ENCODE measurements around the gene FAM131A. TPM values are rescaled to one million over a fixed set of nuclear protein-coding genes. Genes with fewer than 3 reads are reported as not detected.

Gene FAM131A
- total and polyA plus RNA-seq, 9 of the 15 experiments (the other 6 are each of a cell fraction or from before 2014, with no cell fraction given) = 0.48 to 11.1 (median 4.3) TPM

- CTCF ChIA-PET (ENCODE audit: low intra/inter-chr PET ratio) = no interaction called here
- ATAC-seq (peak; percentile 5), DNase-seq (ENCODE audit: extremely low read depth in 1 of 4, low spot score in 3 of 4) (peak in 1 of 4 experiments; percentile 24), FAIRE-seq (no peak)
- no TSS peak for BruUV-seq (replicated peaks)
- H3K9me1 ChIP-seq (ENCODE audit: control insufficient read depth, insufficient read depth, low read length) = peaks cover 11% of the 10 kb centered on the region
- H3K27ac ChIP-seq (ENCODE audit: extremely low read depth, low read depth, low read length) = peak overlapping the region; percentile 83
- no peaks in the 10 kb centered on the region for H3K9me3 ChIP-seq (replicated peaks; ENCODE audit: control insufficient read depth, insufficient read depth, low read depth, low read length)
- H3K27me3 ChIP-seq (ENCODE audit: control insufficient read depth in 2 of 2, insufficient read depth in 2 of 2, low read length in 2 of 2) = no peaks in the 10 kb centered on the region
- no peak overlapping the region for H2AFZ ChIP-seq (ENCODE audit: low read depth, low read length)
- TF ChIP-seq ZNF780A (CRISPR knock-in tag; IDR thresholded peaks at IDR 0.05) (no peak), ZKSCAN1 (IDR thresholded peaks at IDR 0.05; ENCODE audit: low read depth, low read length) (no peak), ATF6 (CRISPR knock-in tag; IDR thresholded peaks at IDR 0.05) (no peak), POU5F1 (IDR thresholded peaks at IDR 0.05; ENCODE audit: borderline replicate concordance, low read depth, low read length, partially characterized antibody) (no peak), CTCF (IDR thresholded peaks at IDR 0.05 in 2 of 3, conservative IDR thresholded peaks at IDR 0.05 in 1 of 3; ENCODE audit: insufficient read depth in 2 of 3, low read depth in 1 of 3, low read length in 3 of 3) (no peak), ZNF197 (CRISPR knock-in tag; IDR thresholded peaks at IDR 0.05; ENCODE audit: low read depth) (peak; percentile 44; the same call in 1 of the 2 replicates), ZNF740 (CRISPR knock-in tag; IDR thresholded peaks at IDR 0.05) (0 out of 2 replicates have a peak, but pooled peaks have one; percentile 2), ZNF740 (tag; IDR thresholded peaks at IDR 0.05) (no peak), CREB5 (CRISPR knock-in tag; IDR thresholded peaks at IDR 0.05) (no peak), RFX5 (IDR thresholded peaks at IDR 0.05; ENCODE audit: low read depth, low read length) (no peak)
- H3K4me3 ChIP-seq = peak overlapping the region; percentile 62; the same call in 1 of the 2 replicates
- peak overlapping the region; percentile 70 to 98; a peak in 2 of 4 replicates for H3K9ac ChIP-seq (ENCODE audit: insufficient read depth in 1 of 2, low read depth in 2 of 2, low read length in 2 of 2)
- peaks cover 16% of the 10 kb centered on the region for H3K79me2 ChIP-seq (ENCODE audit: control insufficient read depth, insufficient read depth, low read length)
- WGBS (ENCODE audit: insufficient coverage, low coverage, missing lambda C conversion rate) = 60% methylated on average over 4 of the region's 4 CpGs
- POLR2A ChIA-PET = interaction anchor here (0.6 to 0.9 kb wide), 4 partner anchors 9 to 24 kb away, joined by 3 to 5 read pairs (median 3); no protein-coding TSS in a partner anchor
- in situ Hi-C loops (cut with MboI) (no loop called here), intact Hi-C loops (cut with micrococcal nuclease) (no loop called here)
- peaks cover 52% of the 10 kb centered on the region for H3K36me3 ChIP-seq (ENCODE audit: control insufficient read depth, insufficient read depth, low read length)
- peaks cover 51 to 62% of the 10 kb centered on the region in 2 experiments for H3K4me1 ChIP-seq (replicated peaks in 1 of 2; ENCODE audit: control insufficient read depth in 2 of 2, insufficient read depth in 2 of 2, low read length in 2 of 2)
- H3K4me2 ChIP-seq (ENCODE audit: insufficient read depth, low read length) = peak overlapping the region; percentile 80
- peaks cover 24% of the 10 kb centered on the region for H4K20me1 ChIP-seq (replicated peaks; ENCODE audit: control insufficient read depth, insufficient read depth, low read length)
These were observed 2.1 kb upstream of the FAM131A start for GRCh38 chr3:184335291-184335660.
